Activated CD8-positive, alpha-beta memory T cell treated with anti-CD3 and anti-CD28 coated beads for 1 hour (primary cell): ENCODE data around the gene CACNA1E.

Experiments used
- DNase-seq, 2 donors: peaks; one replicate each; pipeline ENCODE4 v3.0.0-alpha.2; 2020; ENCODE audit warnings: low read depth in 1 of 2; ENCODE audit errors: extremely low read depth in 1 of 2

CACNA1E gene

DNA sequence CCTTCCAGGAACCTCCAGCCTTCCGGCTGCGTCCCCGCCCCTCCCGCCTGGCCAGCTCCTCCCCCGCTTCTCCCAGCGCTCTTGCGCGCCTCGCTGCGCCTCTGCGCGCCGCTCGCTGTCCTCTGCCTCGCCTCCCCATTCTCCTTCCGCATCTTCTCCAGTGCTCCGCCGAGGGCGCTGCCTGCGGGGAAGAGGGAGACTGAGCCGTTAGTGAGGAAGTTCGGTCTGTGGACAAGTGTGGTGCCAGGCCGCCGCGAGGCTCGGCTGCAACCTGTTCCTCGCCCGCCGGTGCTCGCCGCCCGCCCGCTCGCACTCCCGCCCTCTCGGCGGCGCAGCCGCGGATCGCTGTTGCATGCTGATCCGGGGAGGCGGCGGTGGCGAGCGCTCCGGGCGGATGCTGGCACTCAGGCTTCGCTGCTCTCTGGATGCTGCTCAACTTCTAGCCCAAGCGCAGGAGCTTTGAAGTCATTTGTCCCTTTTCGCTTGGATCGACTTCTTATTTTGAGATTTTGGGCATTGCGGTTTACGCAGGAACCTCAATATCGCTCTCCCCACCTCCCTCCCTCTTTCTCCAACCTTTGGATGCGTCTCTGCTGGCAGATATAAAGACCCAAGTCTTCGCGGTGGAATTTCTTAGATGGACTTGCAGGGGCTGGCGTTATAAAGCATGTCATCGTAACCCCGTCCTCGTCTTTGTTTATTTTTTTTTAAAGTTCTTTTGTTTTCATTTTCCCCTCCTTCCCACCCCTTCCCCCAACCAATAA lies 614 bp upstream of the CACNA1E start:
- no peak for DNase-seq

- DNase-seq: no peak
Measured at GRCh38 chr1:181484821-181485220, 1.5 kb downstream of the CACNA1E start.

- DNase-seq: no peak
Measured at GRCh38 chr1:181485287-181486097, 2.2 kb downstream of the CACNA1E start.

DNA sequence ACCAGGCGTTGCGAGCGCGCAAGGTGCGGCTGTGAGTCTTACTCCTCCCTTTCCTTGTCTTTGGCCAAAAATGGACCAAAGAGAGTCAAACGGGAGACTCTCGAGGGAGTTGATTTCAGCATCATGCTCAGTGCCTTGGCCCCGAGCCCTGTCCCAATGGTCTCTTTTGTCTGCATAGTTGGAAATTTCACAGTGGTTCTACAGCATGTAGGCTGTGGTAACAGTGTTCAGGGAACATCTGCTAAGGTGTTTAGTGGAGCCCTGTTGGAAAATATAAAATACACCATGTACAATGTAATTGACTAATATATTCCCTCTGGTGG lies 2.7 kb downstream of the CACNA1E start:
- no peak for DNase-seq

GRCh38 chr1:181488866-181489265 lies 5.5 kb downstream of the CACNA1E start:
- no peak for DNase-seq

DNA sequence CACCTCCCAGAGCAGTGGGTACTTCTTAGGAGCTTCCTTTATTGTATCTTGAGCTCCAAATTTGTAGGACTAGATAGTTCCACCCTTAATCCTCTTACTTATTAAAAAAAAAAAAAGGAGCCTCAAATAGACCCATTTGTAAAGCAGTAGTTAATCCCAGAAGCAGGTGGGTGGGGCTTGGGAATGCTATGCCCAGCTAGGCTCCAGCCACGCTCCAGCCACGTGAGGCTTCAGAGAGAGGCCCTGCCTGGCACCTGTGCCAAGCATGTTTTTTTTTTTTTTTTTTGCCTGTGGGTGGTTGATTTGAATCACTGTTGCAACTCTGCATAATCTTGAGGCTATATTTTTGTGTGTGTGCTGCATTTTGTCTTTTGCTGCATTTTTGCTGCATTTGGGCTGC lies 7.0 kb downstream of the CACNA1E start:
- DNase-seq: no peak

DNA sequence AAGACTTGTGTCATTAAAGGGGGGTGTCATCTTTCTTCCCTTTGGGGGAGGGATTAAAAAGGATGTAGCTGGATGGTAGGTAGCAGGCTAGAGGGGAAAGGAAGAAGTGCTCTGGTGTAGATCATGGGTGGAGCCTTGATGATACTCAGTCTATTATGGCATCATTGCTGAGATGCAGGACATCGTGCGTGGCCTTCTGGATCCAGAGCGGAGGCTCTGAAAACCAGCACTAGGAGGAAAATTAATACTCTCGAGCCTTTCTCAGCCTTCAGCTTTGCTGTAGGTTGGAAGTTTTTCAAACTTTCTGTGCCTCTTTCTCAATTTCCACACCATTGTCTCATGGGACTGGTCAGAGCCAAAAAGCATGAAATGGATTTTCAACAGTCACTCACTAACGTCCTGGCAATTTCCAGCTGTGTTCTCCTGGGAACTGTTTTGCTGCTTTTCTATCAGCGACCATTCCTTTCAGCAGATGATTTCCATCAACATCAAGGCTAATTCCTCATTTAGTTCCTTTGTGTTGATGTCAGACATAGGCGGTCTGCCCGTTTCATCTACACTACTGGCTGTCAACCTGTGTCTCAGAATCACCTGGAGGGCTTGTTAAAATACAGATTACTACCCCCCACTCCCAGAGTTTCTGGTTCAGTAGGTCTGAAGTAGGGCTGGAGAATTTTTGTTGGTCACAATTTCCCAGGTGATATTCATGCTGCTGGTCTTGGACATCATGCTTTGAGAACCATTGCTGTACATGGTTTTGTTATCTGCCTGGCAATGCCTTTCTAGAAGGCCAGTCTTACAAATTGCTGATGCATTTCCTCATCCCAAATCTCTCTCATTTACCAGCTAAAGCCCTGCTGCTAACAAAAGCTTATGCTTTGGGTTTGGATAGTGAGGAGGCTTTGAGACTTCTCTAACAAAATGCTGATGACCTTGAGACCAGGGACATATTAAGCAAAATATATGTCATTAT lies 7.7 kb downstream of the CACNA1E start:
- DNase-seq: no peak

GRCh38 chr1:181493166-181493565 lies 9.8 kb downstream of the CACNA1E start:
- no peak for DNase-seq

- DNase-seq: no peak
Measured at GRCh38 chr1:181493885-181494284, 10.6 kb downstream of the CACNA1E start.

GRCh38 chr1:181496759-181497158 lies 13.4 kb downstream of the CACNA1E start:
- no peak for DNase-seq

GRCh38 chr1:181497870-181498269 lies 14.6 kb downstream of the CACNA1E start:
- no peak for DNase-seq

GRCh38 chr1:181499825-181500224 lies 16.5 kb downstream of the CACNA1E start:
- DNase-seq: no peak

DNA sequence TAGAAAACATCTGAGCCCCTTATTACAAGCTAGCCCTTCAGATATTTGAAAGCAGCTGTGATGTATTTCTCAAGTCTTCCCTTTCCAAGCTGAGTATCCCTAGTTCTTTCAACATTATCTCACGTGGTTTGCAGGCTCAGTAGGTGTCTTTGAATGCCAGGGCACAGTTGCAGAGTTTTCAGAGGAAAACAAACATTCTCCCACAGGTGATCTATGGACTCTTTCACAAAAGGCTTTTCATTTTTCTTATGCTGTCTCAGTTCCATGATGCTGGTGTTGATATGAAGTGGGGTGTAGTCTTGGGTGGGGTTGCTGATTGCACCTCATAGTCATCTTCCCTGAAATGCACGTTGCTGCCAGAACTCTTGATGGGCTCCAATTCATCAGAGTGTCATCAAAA lies 17.3 kb downstream of the CACNA1E start:
- DNase-seq: no peak

- no peak for DNase-seq
Measured at GRCh38 chr1:181501612-181502011, 18.3 kb downstream of the CACNA1E start.

DNA sequence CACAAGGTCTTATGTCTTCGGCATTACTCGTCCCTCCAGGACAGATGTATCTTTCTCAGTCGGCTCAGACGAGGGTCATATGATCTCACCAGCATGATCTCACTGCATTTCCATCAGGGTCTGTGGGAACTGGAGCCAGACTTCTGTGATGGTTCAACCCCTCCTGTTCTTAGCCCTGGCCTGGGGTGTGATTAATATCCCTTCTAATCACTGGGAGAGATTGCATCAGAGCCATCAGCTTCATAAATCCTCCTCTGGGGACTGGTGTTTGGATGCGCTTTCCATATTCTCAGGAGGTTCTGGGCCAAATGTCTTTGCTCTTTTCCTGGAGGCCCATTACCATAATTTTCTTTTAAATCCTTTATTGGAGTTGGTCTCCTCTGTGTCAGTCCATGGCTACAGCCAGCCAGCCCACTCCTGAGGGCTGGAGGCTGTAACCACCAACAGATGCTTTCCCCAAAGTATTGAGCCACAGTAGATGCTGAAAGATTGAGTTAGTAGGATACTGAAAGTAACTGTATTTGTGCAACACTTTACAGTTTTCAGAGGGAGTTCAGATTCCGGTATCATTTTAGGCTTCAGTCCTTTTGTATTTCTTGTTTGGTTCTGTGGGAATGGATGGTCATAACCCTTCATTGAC lies 20.0 kb downstream of the CACNA1E start:
- DNase-seq: no peak

DNA sequence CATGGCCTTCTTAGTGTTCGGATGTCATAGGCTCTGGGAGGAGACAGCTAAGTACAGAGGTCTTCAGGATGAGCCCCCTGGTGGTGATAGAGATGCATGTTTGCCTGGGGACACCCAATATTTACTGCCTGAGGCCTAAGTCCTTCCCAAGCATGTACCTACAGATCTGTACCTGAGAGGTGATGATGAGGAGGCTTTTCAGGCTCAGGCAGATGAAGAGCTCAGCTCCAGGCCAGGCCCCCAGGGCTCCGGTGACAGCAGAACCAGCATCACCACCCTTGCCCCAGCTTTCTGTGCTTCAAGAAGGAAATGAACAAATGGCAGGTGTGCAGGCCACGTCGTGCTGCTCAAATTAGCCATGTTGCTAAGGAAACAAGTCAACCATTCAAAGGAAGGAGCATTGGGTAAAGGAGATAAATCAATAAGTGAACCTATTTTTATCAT lies 21.1 kb downstream of the CACNA1E start:
- DNase-seq: no peak

- no peak for DNase-seq
Measured at GRCh38 chr1:181506563-181507353, 23.4 kb downstream of the CACNA1E start.

GRCh38 chr1:181508486-181509165 lies 25.3 kb downstream of the CACNA1E start:
- DNase-seq: no peak

- no peak for DNase-seq
Measured at GRCh38 chr1:181513786-181514297, 30.5 kb downstream of the CACNA1E start.
